NOMO-1 treated with dmso at 0.1 percent for 144 hours (cell line): ENCODE measurements around the gene FAM237A.

ENCODE experiments used
- DNase-seq: peaks from one replicate; lab custom pipeline; 2025; ENCODE audit not compliant: unreplicated experiment; lab: John Stamatoyannopoulos, UW

Gene FAM237A

GRCh38 chr2:206642075-206643025 lies at the start of gene FAM237A:
TSS of gene FAM237A (plus strand) at chr2:206642487. CDS start at chr2:206644237, 1,750 bp downstream.
- DNase-seq = no peak

- no peak for DNase-seq
These were observed 44.5 kb upstream of the FAM237A start for GRCh38 chr2:206597717-206598218.

- no peak for DNase-seq
These were observed 39.0 kb upstream of the FAM237A start for GRCh38 chr2:206603243-206603642.

- no peak for DNase-seq
These were observed 31.8 kb upstream of the FAM237A start for GRCh38 chr2:206610451-206610850.

GRCh38 chr2:206611191-206611590 lies 31.1 kb upstream of the FAM237A start:
- no peak for DNase-seq

GRCh38 chr2:206611736-206612135 lies 30.6 kb upstream of the FAM237A start:
- DNase-seq = no peak

- peak; percentile 39 for DNase-seq
These were observed 27.5 kb upstream of the FAM237A start for GRCh38 chr2:206614811-206615210.

- DNase-seq = no peak
These were observed 26.7 kb upstream of the FAM237A start for GRCh38 chr2:206615417-206616089.

- DNase-seq = no peak
These were observed 26.1 kb upstream of the FAM237A start for GRCh38 chr2:206616151-206616550.

GRCh38 chr2:206619011-206619410 lies 23.3 kb upstream of the FAM237A start:
- no peak for DNase-seq

- DNase-seq = no peak
These were observed 16.2 kb upstream of the FAM237A start for GRCh38 chr2:206626108-206626507.

- DNase-seq = no peak
These were observed 14.7 kb upstream of the FAM237A start for GRCh38 chr2:206627632-206628031.

GRCh38 chr2:206631340-206631739 lies 10.9 kb upstream of the FAM237A start:
- no peak for DNase-seq

GRCh38 chr2:206635015-206635414 lies 7.3 kb upstream of the FAM237A start:
- DNase-seq = no peak

GRCh38 chr2:206639636-206640035 lies 2.7 kb upstream of the FAM237A start:
- no peak for DNase-seq

GRCh38 chr2:206641226-206641625 lies 1.1 kb upstream of the FAM237A start:
- no peak for DNase-seq

GRCh38 chr2:206647985-206648384 lies 5.7 kb downstream of the FAM237A start:
- no peak for DNase-seq

- DNase-seq = no peak
These were observed 14.8 kb downstream of the FAM237A start for GRCh38 chr2:206657087-206657486.

GRCh38 chr2:206665251-206665650 lies 23.0 kb downstream of the FAM237A start:
- no peak for DNase-seq

GRCh38 chr2:206670531-206671319 lies 28.4 kb downstream of the FAM237A start:
- DNase-seq = no peak

- DNase-seq = no peak
These were observed 41.3 kb downstream of the FAM237A start for GRCh38 chr2:206683546-206683945.
